ENCODE results near the gene USP22. TPM values are rescaled to one million over a fixed set of nuclear protein-coding genes. Genes with fewer than 3 reads are reported as not detected.
A peak's percentile ranks its signal among the peaks of the same experiment; 100 is the strongest.

USP22 gene
- total and polyA plus RNA-seq, 2 of the 4 experiments (the other 2 are of a cell fraction), result 161 to 319 TPM

DNA sequence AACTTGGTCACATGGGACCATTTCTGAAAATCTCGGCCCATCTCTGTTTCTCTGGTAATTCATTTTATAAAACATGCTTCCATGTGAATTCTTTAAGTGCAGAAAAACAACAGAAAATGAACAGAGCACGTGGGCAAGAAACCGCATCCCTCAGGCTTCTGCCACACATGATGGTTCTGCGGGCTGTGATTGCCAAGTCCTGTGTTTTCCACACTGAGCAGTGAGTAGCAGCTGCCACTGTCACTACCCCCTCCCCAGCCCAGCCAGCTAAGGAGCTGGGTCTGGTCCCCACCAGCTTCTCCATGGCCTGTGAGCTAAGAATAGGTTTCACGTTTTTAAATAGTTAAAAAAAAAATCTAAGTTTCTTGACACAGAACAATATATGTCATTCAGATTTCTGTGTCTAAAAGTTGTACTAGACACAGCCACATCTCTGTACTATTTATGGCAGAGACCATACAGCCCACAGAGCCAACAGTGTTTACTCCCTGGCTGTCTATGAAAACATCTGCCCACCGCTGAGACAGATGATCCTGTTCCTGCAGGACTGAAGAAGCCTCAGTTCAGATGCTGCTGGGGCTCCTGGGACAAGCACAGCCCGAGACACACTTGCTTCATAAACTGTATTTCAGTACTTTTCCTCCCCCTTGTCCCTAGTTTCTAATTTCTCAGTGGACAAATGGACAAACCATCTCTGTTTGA lies 41.5 kb downstream of the USP22 start:
- Histone ChIP-seq H2BK15ac (ENCODE audit: low read depth, low read length) (no peak overlapping the region), H3K56ac (ENCODE audit: extremely low read depth, insufficient read depth, low read length) (no peak overlapping the region), H3K9ac (ENCODE audit: low read depth, low read length) (no peak overlapping the region), H4K8ac (ENCODE audit: low read depth in 2 of 2, low read length in 2 of 2) (no peak overlapping the region), H3K79me1 (ENCODE audit: low read depth in 1 of 2, low read length in 2 of 2) (peaks cover 25 to 78% of the 10 kb centered on the region in 2 experiments), H2AK5ac (ENCODE audit: low read depth, low read length) (no peak overlapping the region), H4K20me1 (ENCODE audit: insufficient read depth, low read length) (peaks cover 94% of the 10 kb centered on the region), H3K14ac (replicated peaks; ENCODE audit: low read depth, low read length) (no peak overlapping the region), H2BK120ac (ENCODE audit: low read depth, low read length) (no peak overlapping the region), H3K9me3 (ENCODE audit: control insufficient read depth, insufficient read depth, low read length) (no peaks in the 10 kb centered on the region), H3K4me3 (ENCODE audit: insufficient read depth, low read depth, low read length) (no peak overlapping the region), H3K4ac (ENCODE audit: low read depth, low read length) (no peak overlapping the region), H3K27ac (ENCODE audit: insufficient read depth, low read length) (no peak overlapping the region), H3K23ac (ENCODE audit: low read depth, low read length) (no peak overlapping the region), H3K36me3 (ENCODE audit: control insufficient read depth, insufficient read depth, low read length) (peaks cover 75% of the 10 kb centered on the region), H3K18ac (ENCODE audit: low read depth, low read length) (no peak overlapping the region), H4K5ac (ENCODE audit: low read depth, low read length) (no peak overlapping the region), H3K9me1 (ENCODE audit: insufficient read depth, low read length) (peaks cover 29% of the 10 kb centered on the region), H3K4me2 (ENCODE audit: low read depth, low read length) (no peak overlapping the region), H2BK5ac (ENCODE audit: low read depth, low read length, poor library complexity, severe bottlenecking) (no peak overlapping the region), H4K91ac (ENCODE audit: insufficient read depth, low read depth, low read length) (no peak overlapping the region), H2BK20ac (ENCODE audit: low read depth, low read length) (no peak overlapping the region), H2AK9ac (replicated peaks; ENCODE audit: low read depth, low read length, poor library complexity) (no peak overlapping the region), H2AFZ (replicated peaks; ENCODE audit: low read length, poor library complexity) (no peak overlapping the region), H3K27me3 (ENCODE audit: control insufficient read depth, insufficient read depth, low read length) (no peaks in the 10 kb centered on the region), H3K4me1 (ENCODE audit: control insufficient read depth, insufficient read depth, low read length) (peaks cover 5% of the 10 kb centered on the region; the same call in 1 of the 2 replicates)
- no peak for TF ChIP-seq NFE2L2 (IDR thresholded peaks at IDR 0.05; ENCODE audit: low read depth, low read length)
- 83% methylated on average over 1 of the region's 7 CpGs; no CpG with 5 or more reads in 1 of the 2 experiments for WGBS, 2 experiments (ENCODE audit: extremely low coverage in 2 of 2, insufficient read length in 1 of 2)
- intact Hi-C loops (cut with micrococcal nuclease) (no loop called here), in situ Hi-C loops (cut with MboI; ENCODE audit: low sequenced_read_pairs) (no loop called here), dilution Hi-C loops (cut with HindIII; ENCODE audit: low sequenced_read_pairs, unreplicated experiment) (no loop called here)
- 0 out of 2 replicates have a peak, but pooled peaks have one; percentile 3 for ATAC-seq (ENCODE audit: low read depth)
- POLR2A ChIA-PET (ENCODE audit: unreplicated experiment), result no interaction called here
- CTCF ChIA-PET, result no interaction called here
- no TSS peak for BruUV-seq (replicated peaks)
- DNase-seq, result no peak
